ENCODE results near the gene USP40.

Gene USP40

GRCh38 chr2:233492751-233493150, 73.8 kb downstream of the USP40 start:
- no peak for FAIRE-seq

GRCh38 chr2:233492078-233492477, 74.5 kb downstream of the USP40 start:
- no peak for FAIRE-seq

GRCh38 chr2:233491326-233491725, 75.3 kb downstream of the USP40 start:
- no peak for FAIRE-seq

GRCh38 chr2:233490831-233491230, 75.8 kb downstream of the USP40 start:
- no peak for FAIRE-seq

GRCh38 chr2:233489666-233490065, 76.9 kb downstream of the USP40 start:
- FAIRE-seq = no peak

- FAIRE-seq = no peak
Measured at GRCh38 chr2:233489143-233489542, 77.4 kb downstream of the USP40 start.

GRCh38 chr2:233487748-233488345, 78.7 kb downstream of the USP40 start:
- FAIRE-seq = no peak

- FAIRE-seq = no peak
Measured at GRCh38 chr2:233486778-233487552, 79.6 kb downstream of the USP40 start.

GRCh38 chr2:233486357-233486756, 80.2 kb downstream of the USP40 start:
- no peak for FAIRE-seq

GRCh38 chr2:233485726-233486125, 80.9 kb downstream of the USP40 start:
- FAIRE-seq = no peak

GRCh38 chr2:233482616-233483015, 84.0 kb downstream of the USP40 start:
- FAIRE-seq = no peak

GRCh38 chr2:233481368-233482142, 85.0 kb downstream of the USP40 start:
- no peak for FAIRE-seq

- FAIRE-seq = no peak
Measured at GRCh38 chr2:233480490-233481202, 85.9 kb downstream of the USP40 start.

GRCh38 chr2:233479616-233480489, 86.7 kb downstream of the USP40 start:
- FAIRE-seq = no peak

GRCh38 chr2:233477548-233478433, 88.8 kb downstream of the USP40 start:
- FAIRE-seq = no peak

GRCh38 chr2:233476651-233477547, 89.7 kb downstream of the USP40 start:
- no peak for FAIRE-seq

GRCh38 chr2:233476063-233476410, 90.5 kb downstream of the USP40 start:
- no peak for FAIRE-seq

GRCh38 chr2:233474308-233475160, 92.0 kb downstream of the USP40 start:
- no peak for FAIRE-seq

GRCh38 chr2:233473878-233474277, 92.7 kb downstream of the USP40 start:
- FAIRE-seq = no peak
